Endothelial cell (in vitro differentiated cells): ENCODE data around the gene HS3ST4. TPM values are rescaled to one million over a fixed set of nuclear protein-coding genes. Genes with fewer than 3 reads are reported as not detected.

Experiments used
- DNase-seq: peaks from one replicate; pipeline ENCODE4 v3.0.0; 2021; ENCODE audit warnings: low spot score
- H3K27ac Mint-ChIP-seq: one replicate; pipeline ENCODE4 v1.8.0; 2021; ENCODE audit warnings: mixed read lengths, inconsistent platforms; ENCODE audit not compliant: unreplicated experiment
- H3K27me3 Mint-ChIP-seq: one replicate; pipeline ENCODE4 v1.8.0; 2021; ENCODE audit warnings: mild to moderate bottlenecking, moderate library complexity, mixed read lengths, inconsistent platforms; ENCODE audit not compliant: unreplicated experiment
- H3K36me3 Mint-ChIP-seq: one replicate; pipeline ENCODE4 v1.8.0; 2021; ENCODE audit warnings: mild to moderate bottlenecking, low read depth, mixed read lengths, inconsistent platforms; ENCODE audit not compliant: unreplicated experiment
- H3K4me1 Mint-ChIP-seq: one replicate; pipeline ENCODE4 v1.8.0; 2021; ENCODE audit warnings: mild to moderate bottlenecking, mixed read lengths, inconsistent platforms; ENCODE audit not compliant: unreplicated experiment
- H3K4me3 Mint-ChIP-seq: one replicate; pipeline ENCODE4 v1.8.0; 2021; ENCODE audit warnings: mild to moderate bottlenecking, mixed read lengths, inconsistent platforms; ENCODE audit not compliant: unreplicated experiment
- H3K9me3 Mint-ChIP-seq: one replicate; pipeline ENCODE4 v1.8.0; 2021; ENCODE audit warnings: mixed read lengths, inconsistent platforms; ENCODE audit not compliant: unreplicated experiment
- total RNA-seq: library from RNA; stranded (reverse); fragmentation: NEBNext Ultra II Directional; extraction: Animal tissue kit (Norgen Biotek cat#: 25700); gene quantifications from one replicate; pipeline ENCODE4 v1.2.1, GENCODE V29; 2021; ENCODE audit not compliant: unreplicated experiment
- TF ChIP-seq, protein P1 (sequence below): fragments of 200-600 bp; sonication (generic); IDR thresholded peaks from one replicate; pipeline ENCODE4 v1.5.0; 2021; ENCODE audit warnings: antibody characterized with exemption; ENCODE audit not compliant: unreplicated experiment

Gene HS3ST4
- total RNA-seq, 1 donor from 2014 or later, result 4.8 TPM

DNA sequence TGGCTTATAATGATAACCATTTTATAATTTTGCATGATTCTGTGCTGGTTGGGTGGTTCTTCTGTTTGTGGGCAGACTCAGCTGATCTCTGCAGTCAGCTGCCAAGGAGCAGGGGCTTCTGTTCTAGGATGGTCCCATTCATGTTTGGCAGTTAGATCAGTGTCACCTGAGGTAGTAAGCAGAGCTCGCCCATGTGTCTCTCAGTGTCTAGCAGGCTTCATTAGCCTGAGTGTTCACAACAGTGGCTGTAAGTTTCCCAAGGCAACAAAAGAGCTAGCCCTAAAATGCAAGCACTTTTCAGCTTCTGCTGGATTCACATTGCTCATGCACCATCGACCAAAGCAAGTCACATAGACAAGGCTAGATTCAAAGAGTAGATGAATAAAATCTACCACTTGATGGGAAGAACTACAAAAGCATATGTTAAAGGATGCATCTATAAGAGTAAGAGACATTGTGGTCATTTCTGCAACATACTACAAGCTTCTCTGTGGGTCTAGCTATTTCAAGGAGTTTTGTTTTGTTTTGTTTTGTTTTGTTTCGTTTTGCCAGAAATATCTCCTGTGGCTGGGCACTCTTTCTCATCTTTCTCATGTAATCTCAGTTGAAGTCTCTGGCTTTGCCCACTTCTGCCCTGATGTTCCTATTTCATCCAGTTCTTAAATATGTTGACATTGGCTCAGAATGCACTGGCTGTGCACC, 180.8 kb downstream of the HS3ST4 start:
- no peak for DNase-seq
- TF ChIP-seq, protein P1, sequence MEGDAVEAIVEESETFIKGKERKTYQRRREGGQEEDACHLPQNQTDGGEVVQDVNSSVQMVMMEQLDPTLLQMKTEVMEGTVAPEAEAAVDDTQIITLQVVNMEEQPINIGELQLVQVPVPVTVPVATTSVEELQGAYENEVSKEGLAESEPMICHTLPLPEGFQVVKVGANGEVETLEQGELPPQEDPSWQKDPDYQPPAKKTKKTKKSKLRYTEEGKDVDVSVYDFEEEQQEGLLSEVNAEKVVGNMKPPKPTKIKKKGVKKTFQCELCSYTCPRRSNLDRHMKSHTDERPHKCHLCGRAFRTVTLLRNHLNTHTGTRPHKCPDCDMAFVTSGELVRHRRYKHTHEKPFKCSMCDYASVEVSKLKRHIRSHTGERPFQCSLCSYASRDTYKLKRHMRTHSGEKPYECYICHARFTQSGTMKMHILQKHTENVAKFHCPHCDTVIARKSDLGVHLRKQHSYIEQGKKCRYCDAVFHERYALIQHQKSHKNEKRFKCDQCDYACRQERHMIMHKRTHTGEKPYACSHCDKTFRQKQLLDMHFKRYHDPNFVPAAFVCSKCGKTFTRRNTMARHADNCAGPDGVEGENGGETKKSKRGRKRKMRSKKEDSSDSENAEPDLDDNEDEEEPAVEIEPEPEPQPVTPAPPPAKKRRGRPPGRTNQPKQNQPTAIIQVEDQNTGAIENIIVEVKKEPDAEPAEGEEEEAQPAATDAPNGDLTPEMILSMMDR, result no peak
- no peaks in the 10 kb centered on the region for H3K4me1 Mint-ChIP-seq
- H3K27me3 Mint-ChIP-seq, result peaks cover 6% of the 10 kb centered on the region
- H3K4me3 Mint-ChIP-seq, result no peak overlapping the region
- H3K36me3 Mint-ChIP-seq, result peaks cover 7% of the 10 kb centered on the region
- H3K9me3 Mint-ChIP-seq, result peaks cover 7% of the 10 kb centered on the region
- no peak overlapping the region for H3K27ac Mint-ChIP-seq

DNA sequence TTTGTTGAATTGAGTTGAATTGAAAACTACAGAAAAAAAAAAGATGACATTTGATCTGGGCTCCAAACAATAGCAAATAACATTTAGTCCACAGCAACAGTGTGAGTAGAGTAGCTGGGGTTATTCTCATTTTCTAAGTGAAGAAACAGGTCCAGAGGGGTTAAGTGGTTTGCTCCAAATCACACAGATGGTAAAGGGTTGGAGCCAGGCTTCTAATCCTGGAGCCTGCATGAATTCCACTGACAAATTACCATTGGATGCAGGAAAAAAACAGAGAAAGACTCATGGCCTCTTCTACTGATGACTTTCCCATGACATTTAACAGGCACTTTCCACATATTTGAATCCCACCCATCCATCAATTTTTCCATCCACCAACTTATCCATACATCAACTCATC, 182.4 kb downstream of the HS3ST4 start:
- peaks cover 7% of the 10 kb centered on the region for H3K36me3 Mint-ChIP-seq
- DNase-seq, result no peak
- H3K9me3 Mint-ChIP-seq, result peaks cover 7% of the 10 kb centered on the region
- peaks cover 6% of the 10 kb centered on the region for H3K27me3 Mint-ChIP-seq
- H3K4me3 Mint-ChIP-seq, result no peak overlapping the region
- TF ChIP-seq, protein P1, result no peak
- no peaks in the 10 kb centered on the region for H3K4me1 Mint-ChIP-seq
- no peak overlapping the region for H3K27ac Mint-ChIP-seq

DNA sequence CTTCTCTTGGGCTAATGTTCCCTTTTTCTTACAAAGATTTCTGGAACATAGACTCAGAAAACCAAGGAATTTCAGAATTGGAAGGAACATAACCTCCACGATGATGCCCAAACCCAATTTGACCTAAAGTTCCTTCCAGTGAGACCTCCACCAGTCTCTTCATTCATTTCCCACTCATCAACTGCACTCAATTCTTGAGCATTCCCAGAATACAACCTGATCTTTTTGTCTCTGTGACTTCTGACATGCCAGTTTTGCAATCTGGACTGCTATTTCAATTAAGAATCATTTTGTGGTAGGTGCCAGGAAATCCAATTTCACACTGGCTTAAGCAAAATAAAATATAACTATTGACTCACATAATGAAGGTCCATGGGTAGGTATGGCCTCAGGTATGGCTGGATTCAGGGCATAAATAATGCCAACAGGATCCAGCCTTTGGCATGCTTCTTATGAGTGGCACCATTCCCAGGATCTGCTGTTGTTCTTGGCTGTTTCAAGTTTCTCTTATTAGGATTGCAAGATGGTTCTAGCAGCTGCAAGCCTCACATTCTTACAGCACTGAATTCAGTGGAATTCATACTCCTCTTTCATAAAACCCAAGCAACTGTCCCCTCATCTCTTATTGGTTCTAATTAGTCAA, 184.3 kb downstream of the HS3ST4 start:
- Mint-ChIP-seq H3K27me3 (peaks cover 6% of the 10 kb centered on the region), H3K4me3 (no peak overlapping the region), H3K4me1 (no peaks in the 10 kb centered on the region), H3K9me3 (peaks cover 7% of the 10 kb centered on the region), H3K27ac (no peak overlapping the region), H3K36me3 (peaks cover 7% of the 10 kb centered on the region)
- no peak for DNase-seq
- TF ChIP-seq, protein P1, result no peak

DNA sequence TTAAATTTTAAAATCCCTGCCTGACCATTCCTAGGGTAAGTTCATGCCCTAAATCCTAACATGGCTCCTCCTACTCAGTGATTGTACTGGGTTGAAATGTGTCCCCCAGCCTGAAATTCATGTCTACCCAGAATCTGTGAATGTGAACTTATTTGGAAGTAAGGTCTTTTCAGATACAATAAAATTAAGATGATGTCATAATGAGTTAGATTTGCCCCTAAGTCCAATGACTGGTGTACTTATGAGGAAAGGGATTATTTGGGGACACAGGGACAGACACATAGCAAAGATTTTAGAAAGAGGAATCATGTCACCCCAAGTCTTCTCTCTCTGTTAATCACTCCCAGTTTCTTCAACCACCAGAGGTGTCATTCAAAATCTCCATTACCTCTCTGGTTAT, 185.3 kb downstream of the HS3ST4 start:
- Mint-ChIP-seq H3K27ac (no peak overlapping the region), H3K36me3 (peaks cover 7% of the 10 kb centered on the region), H3K4me1 (no peaks in the 10 kb centered on the region), H3K4me3 (no peak overlapping the region), H3K27me3 (peaks cover 6% of the 10 kb centered on the region), H3K9me3 (peaks cover 7% of the 10 kb centered on the region)
- no peak for DNase-seq
- TF ChIP-seq, protein P1, result no peak

DNA sequence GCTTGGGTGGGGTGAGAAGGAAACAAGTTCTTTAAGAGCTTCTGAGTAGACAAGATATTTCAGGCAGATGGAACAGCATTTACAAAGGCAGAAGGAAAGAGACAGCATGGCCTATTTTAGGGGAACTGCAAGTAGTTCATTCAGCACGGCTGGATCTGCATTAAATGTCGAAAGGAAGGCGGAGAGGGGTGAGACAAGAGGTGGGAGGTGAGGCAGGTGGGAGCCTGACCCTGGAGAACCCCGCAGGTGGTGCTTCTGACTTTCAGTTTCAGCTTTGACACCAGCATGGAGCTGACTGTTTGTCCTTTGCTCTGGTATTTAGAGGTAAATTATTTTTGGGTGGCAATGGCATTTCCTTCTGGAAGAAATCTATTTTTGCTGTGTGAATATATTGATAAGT, 194.8 kb downstream of the HS3ST4 start:
- TF ChIP-seq, protein P1, result no peak
- Mint-ChIP-seq H3K27me3 (peaks cover 6% of the 10 kb centered on the region), H3K4me3 (no peak overlapping the region), H3K4me1 (peaks cover 2% of the 10 kb centered on the region), H3K36me3 (peaks cover 4% of the 10 kb centered on the region), H3K27ac (no peak overlapping the region), H3K9me3 (peaks cover 9% of the 10 kb centered on the region)
- no peak for DNase-seq
